Hypothalamus (tissue), 51 donors: ENCODE data around the gene XPNPEP2.

Experiments
- DNase-seq, 51 donors: peaks; one replicate each; lab custom pipeline; 2025; lab: John Stamatoyannopoulos, UW

The XPNPEP2 gene

GRCh38 chrX:129747533-129747932, 8.8 kb downstream of the XPNPEP2 start:
- DNase-seq, result no peak

GRCh38 chrX:129748305-129748704, 9.5 kb downstream of the XPNPEP2 start:
- no peak for DNase-seq

GRCh38 chrX:129749069-129749468, 10.3 kb downstream of the XPNPEP2 start:
- no peak for DNase-seq

- DNase-seq, result no peak
Measured at GRCh38 chrX:129750971-129751370, 12.2 kb downstream of the XPNPEP2 start.

- DNase-seq, result peak in 1 of 51 donors; percentile 0
Measured at GRCh38 chrX:129754056-129755024, 15.6 kb downstream of the XPNPEP2 start.

GRCh38 chrX:129755779-129756650, 17.2 kb downstream of the XPNPEP2 start:
- no peak for DNase-seq

- DNase-seq, result peak in 46 of 51 donors; percentile 1 to 71 (median 43)
Measured at GRCh38 chrX:129759576-129760061, 20.8 kb downstream of the XPNPEP2 start.

- no peak for DNase-seq
Measured at GRCh38 chrX:129760155-129760554, 21.4 kb downstream of the XPNPEP2 start.

- DNase-seq, result no peak
Measured at GRCh38 chrX:129760981-129761380, 22.2 kb downstream of the XPNPEP2 start.

- DNase-seq, result no peak
Measured at GRCh38 chrX:129761596-129761995, 22.8 kb downstream of the XPNPEP2 start.

- no peak for DNase-seq
Measured at GRCh38 chrX:129762448-129762847, 23.7 kb downstream of the XPNPEP2 start.

GRCh38 chrX:129763666-129764065, 24.9 kb downstream of the XPNPEP2 start:
- no peak for DNase-seq

- no peak for DNase-seq
Measured at GRCh38 chrX:129768186-129768585, 29.4 kb downstream of the XPNPEP2 start.

- no peak for DNase-seq
Measured at GRCh38 chrX:129768586-129769466, 30.0 kb downstream of the XPNPEP2 start.

GRCh38 chrX:129769467-129770154, 30.8 kb downstream of the XPNPEP2 start:
- DNase-seq, result no peak

GRCh38 chrX:129771266-129771995, 32.7 kb downstream of the XPNPEP2 start:
- no peak for DNase-seq

- DNase-seq, result peak in 24 of 51 donors; percentile 0 to 37 (median 10)
Measured at GRCh38 chrX:129772796-129773431, 34.1 kb downstream of the XPNPEP2 start.
